CD14-positive monocyte (primary cell): Measurements from ENCODE around the gene TSC22D1. TPM values are rescaled to one million over a fixed set of nuclear protein-coding genes. Genes with fewer than 3 reads are reported as not detected.

ENCODE experiments used
- DNase-seq, 3 donors: peaks; one replicate each; pipeline ENCODE4 v3.0.0-alpha.2; 2011 to 2022
- H2AFZ ChIP-seq: 2 replicates; pipeline ENCODE4 v1.6.0; 2012; ENCODE audit warnings: mild to moderate bottlenecking, low read depth, low read length, inconsistent platforms; ENCODE audit not compliant: insufficient read depth, poor library complexity, severe bottlenecking
- H3K27ac ChIP-seq, 2 donors: 1 replicate in 1 of 2; 2 replicates in 1 of 2; pipeline ENCODE4 v1.5.1; 2012 to 2013; ENCODE audit warnings: low read length in 2 of 2, control low read depth in 1 of 2, inconsistent platforms in 1 of 2, low read depth in 1 of 2, mild to moderate bottlenecking in 1 of 2
- H3K27me3 ChIP-seq, 2 donors: one replicate each; pipeline versions ENCODE4 v1.6.0 to v1.6.1; 2011 to 2013; ENCODE audit warnings: low read length in 2 of 2; ENCODE audit not compliant: control insufficient read depth in 2 of 2, insufficient read depth in 2 of 2
- H3K36me3 ChIP-seq, 2 donors: replicated peaks in 1 of 2; 1 replicate in 1 of 2; 2 replicates in 1 of 2; pipeline versions ENCODE4 v1.5.1 to v1.6.1; 2012 to 2013; ENCODE audit warnings: low read length in 2 of 2, control low read depth in 1 of 2, inconsistent platforms in 1 of 2, mild to moderate bottlenecking in 1 of 2; ENCODE audit not compliant: insufficient read depth in 2 of 2, control insufficient read depth in 1 of 2
- H3K4me1 ChIP-seq, 2 donors: 1 replicate in 1 of 2; 2 replicates in 1 of 2; pipeline versions ENCODE4 v1.5.1 to v1.6.1; 2012 to 2013; ENCODE audit warnings: low read length in 2 of 2, control low read depth in 1 of 2, inconsistent platforms in 1 of 2, mild to moderate bottlenecking in 1 of 2, moderate library complexity in 1 of 2; ENCODE audit not compliant: insufficient read depth in 2 of 2, control insufficient read depth in 1 of 2
- H3K4me2 ChIP-seq: replicated peaks from 2 replicates; pipeline ENCODE3; 2012; ENCODE audit warnings: low read length, moderate library complexity, mild to moderate bottlenecking; ENCODE audit not compliant: poor library complexity, severe bottlenecking; ENCODE audit errors: extremely low read depth
- H3K4me3 ChIP-seq, 3 experiments: fragments of 200-600 bp in 1 of 3; sonication (generic) in 1 of 3; replicated peaks in 1 of 3; 1 replicate in 2 of 3; 2 replicates in 1 of 3; pipeline ENCODE4 v1.5.1; 2011 to 2013; ENCODE audit warnings: low read length in 3 of 3, mild to moderate bottlenecking in 3 of 3, control low read depth in 2 of 3, low read depth in 2 of 3, inconsistent platforms in 1 of 3, moderate library complexity in 1 of 3
- H3K79me2 ChIP-seq: 2 replicates; pipeline ENCODE4 v1.6.0; 2012; ENCODE audit warnings: mild to moderate bottlenecking, control low read depth, inconsistent platforms, low read length, moderate library complexity; ENCODE audit not compliant: insufficient read depth
- H3K9ac ChIP-seq: 2 replicates; pipeline ENCODE4 v1.6.0; 2017; ENCODE audit warnings: low read length, mild to moderate bottlenecking; ENCODE audit not compliant: insufficient read depth, poor library complexity, severe bottlenecking
- H3K9me3 ChIP-seq, 2 donors: replicated peaks in 1 of 2; 1 replicate in 1 of 2; 2 replicates in 1 of 2; pipeline versions ENCODE4 v1.5.1 to v1.6.1; 2012 to 2013; ENCODE audit warnings: low read length in 2 of 2, control low read depth in 1 of 2; ENCODE audit not compliant: control insufficient read depth in 1 of 2, insufficient read depth in 1 of 2
- H4K20me1 ChIP-seq: 2 replicates; pipeline ENCODE4 v1.6.0; 2012; ENCODE audit warnings: mild to moderate bottlenecking, low read length, control low read depth, moderate library complexity; ENCODE audit not compliant: insufficient read depth
- H3K27ac Mint-ChIP-seq, 7 donors: one replicate each; pipeline ENCODE4 v1.8.0; 2020; ENCODE audit warnings: mild to moderate bottlenecking in 7 of 7, mixed read lengths in 7 of 7, moderate library complexity in 6 of 7, inconsistent platforms in 2 of 7
- H3K27me3 Mint-ChIP-seq, 3 donors: one replicate each; pipeline ENCODE4 v1.8.0; 2021 to 2022; ENCODE audit warnings: low read depth in 3 of 3, mild to moderate bottlenecking in 3 of 3, mixed read lengths in 3 of 3, moderate library complexity in 3 of 3, inconsistent platforms in 1 of 3
- H3K36me3 Mint-ChIP-seq, 2 donors: one replicate each; pipeline ENCODE4 v1.8.0; 2020; ENCODE audit warnings: mixed read lengths in 2 of 2, inconsistent platforms in 1 of 2, mild to moderate bottlenecking in 1 of 2
- H3K4me1 Mint-ChIP-seq: one replicate; pipeline ENCODE4 v1.8.0; 2020; ENCODE audit warnings: mild to moderate bottlenecking, mixed read lengths
- H3K4me3 Mint-ChIP-seq, 2 donors: one replicate each; pipeline ENCODE4 v1.8.0; 2020; ENCODE audit warnings: mild to moderate bottlenecking in 2 of 2, mixed read lengths in 2 of 2, moderate library complexity in 1 of 2
- H3K9me3 Mint-ChIP-seq, 7 donors: one replicate each; pipeline ENCODE4 v1.8.0; 2020 to 2022; ENCODE audit warnings: mixed read lengths in 7 of 7, mild to moderate bottlenecking in 6 of 7, moderate library complexity in 6 of 7, inconsistent platforms in 2 of 7
- CTCF ChIP-seq: fragments of 200-600 bp; IDR thresholded peaks from one replicate; pipeline ENCODE4 v1.8.0; 2022; ENCODE audit warnings: antibody characterized with exemption, mild to moderate bottlenecking
- WGBS: methylation state at CpG from one replicate; pipeline ENCODE4 v1.1.5; 2013; ENCODE audit warnings: missing lambda C conversion rate; ENCODE audit not compliant: insufficient coverage; 5-methylcytosine and 5-hydroxymethylcytosine counted together
- intact Hi-C, 2 donors: fragments of 100-400 bp; cut with micrococcal nuclease; formaldehyde crosslinking; loops; one replicate each; pipeline versions ENCODE4 v1.15.0 to v1.15.1; 2023
- polyA plus RNA-seq, 3 donors: library from polyadenylated mRNA; depleted of rRNA in 1 of 3; unstranded in 2 of 3; stranded (reverse) in 1 of 3; fragments of 300-500 nt in 2 of 3; fragments of >200 nt in 1 of 3; fragmentation: Illumina TruSeq in 2 of 3; gene quantifications; 1 replicate in 2 of 3; 2 replicates in 1 of 3; pipeline ENCODE4 v1.2.3, GENCODE V29; 2012 to 2021

The TSC22D1 gene
- polyA plus RNA-seq, 3 donors, result 1.9 to 10.4 (median 3.1) TPM

GRCh38 chr13:44622261-44622660, 46.1 kb upstream of the TSC22D1 start:
- Mint-ChIP-seq H3K9me3 (peaks cover 0 to 4% (median 0%) of the 10 kb centered on the region in 7 donors), H3K27ac (no peak overlapping the region), H3K4me3 (no peak overlapping the region), H3K27me3 (peaks cover 0 to 5% (median 2%) of the 10 kb centered on the region in 3 donors), H3K4me1 (no peaks in the 10 kb centered on the region), H3K36me3 (no peaks in the 10 kb centered on the region)
- H3K9me3 ChIP-seq, result no peaks in the 10 kb centered on the region
- no peak overlapping the region for H3K9ac ChIP-seq
- H2AFZ ChIP-seq, result no peak overlapping the region
- H3K27ac ChIP-seq, result no peak overlapping the region
- H3K4me1 ChIP-seq, result no peaks in the 10 kb centered on the region
- no peak for TF ChIP-seq CTCF
- H4K20me1 ChIP-seq, result no peaks in the 10 kb centered on the region
- DNase-seq, result no peak
- no peaks in the 10 kb centered on the region for H3K79me2 ChIP-seq
- no peaks in the 10 kb centered on the region for H3K27me3 ChIP-seq
- intact Hi-C loops, result no loop called here
- no peak overlapping the region for H3K4me2 ChIP-seq
- WGBS, result no CpG with 5 or more reads among the region's 1 CpG
- no peaks in the 10 kb centered on the region for H3K36me3 ChIP-seq
- no peak overlapping the region for H3K4me3 ChIP-seq

- intact Hi-C loops, result no loop called here
- no peaks in the 10 kb centered on the region for H3K9me3 Mint-ChIP-seq
- Histone ChIP-seq H3K79me2 (no peaks in the 10 kb centered on the region), H2AFZ (no peak overlapping the region), H3K27ac (no peak overlapping the region), H3K4me3 (no peak overlapping the region), H3K4me2 (no peak overlapping the region), H3K27me3 (no peaks in the 10 kb centered on the region), H3K36me3 (no peaks in the 10 kb centered on the region), H3K9me3 (no peaks in the 10 kb centered on the region), H3K4me1 (no peaks in the 10 kb centered on the region), H3K9ac (no peak overlapping the region), H4K20me1 (no peaks in the 10 kb centered on the region)
- H3K27ac Mint-ChIP-seq, result no peak overlapping the region
- H3K27me3 Mint-ChIP-seq, result peaks cover under 1 to 5% (median 2%) of the 10 kb centered on the region in 3 donors
- TF ChIP-seq CTCF, result no peak
- no peaks in the 10 kb centered on the region for H3K36me3 Mint-ChIP-seq
- H3K4me3 Mint-ChIP-seq, result no peak overlapping the region
- DNase-seq, result no peak
- H3K4me1 Mint-ChIP-seq, result no peaks in the 10 kb centered on the region
Observed at GRCh38 chr13:44620057-44620456, 43.9 kb upstream of the TSC22D1 start.
